EH (cell line): ENCODE measurements around the gene TBC1D14.

ENCODE experiments used
- DNase-seq: peaks from one replicate; pipeline ENCODE4 v3.0.0-alpha.2; 2015; ENCODE audit warnings: low read depth

TBC1D14 gene

DNA sequence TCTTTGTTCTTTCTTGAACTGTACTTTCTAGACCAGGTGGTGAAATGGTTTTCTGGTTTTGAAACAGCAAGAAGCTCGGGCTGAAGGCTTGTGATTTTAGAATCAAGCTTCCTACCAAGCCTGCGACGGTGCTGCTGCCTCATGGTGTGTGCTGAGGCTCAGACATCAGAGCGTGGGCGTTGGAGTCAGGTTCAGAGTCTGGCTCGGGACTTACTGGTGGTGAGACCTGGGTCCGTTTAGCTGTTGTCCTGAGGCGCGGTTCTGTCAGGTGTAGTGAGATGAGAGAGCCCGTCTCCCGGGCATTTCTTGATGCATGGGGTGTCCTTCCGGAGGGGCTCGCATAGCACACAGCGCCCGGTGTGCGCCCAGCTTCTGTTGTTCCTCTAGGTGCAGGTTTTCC, 113.9 kb downstream of the TBC1D14 start:
- no peak for DNase-seq

DNA sequence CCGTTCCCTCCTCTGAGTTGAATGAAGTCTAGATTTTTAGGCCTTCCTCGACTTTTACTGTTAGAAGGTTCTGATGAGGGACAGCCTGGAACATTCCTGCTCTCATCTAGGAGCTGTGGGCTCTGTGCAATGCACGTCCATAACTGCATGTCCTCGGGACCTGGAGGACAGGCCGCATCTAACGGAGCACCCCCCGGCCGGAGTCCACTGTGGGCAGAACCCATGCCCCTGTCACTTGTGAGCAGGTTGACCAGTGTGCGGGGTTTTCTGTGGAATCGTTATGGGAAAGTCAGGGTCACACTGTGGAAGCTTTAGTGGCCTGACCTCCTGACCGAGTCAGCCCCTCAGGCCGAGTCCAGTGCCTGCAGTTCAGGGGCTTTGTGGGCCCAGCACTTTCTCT, 114.3 kb downstream of the TBC1D14 start:
- no peak for DNase-seq

DNA sequence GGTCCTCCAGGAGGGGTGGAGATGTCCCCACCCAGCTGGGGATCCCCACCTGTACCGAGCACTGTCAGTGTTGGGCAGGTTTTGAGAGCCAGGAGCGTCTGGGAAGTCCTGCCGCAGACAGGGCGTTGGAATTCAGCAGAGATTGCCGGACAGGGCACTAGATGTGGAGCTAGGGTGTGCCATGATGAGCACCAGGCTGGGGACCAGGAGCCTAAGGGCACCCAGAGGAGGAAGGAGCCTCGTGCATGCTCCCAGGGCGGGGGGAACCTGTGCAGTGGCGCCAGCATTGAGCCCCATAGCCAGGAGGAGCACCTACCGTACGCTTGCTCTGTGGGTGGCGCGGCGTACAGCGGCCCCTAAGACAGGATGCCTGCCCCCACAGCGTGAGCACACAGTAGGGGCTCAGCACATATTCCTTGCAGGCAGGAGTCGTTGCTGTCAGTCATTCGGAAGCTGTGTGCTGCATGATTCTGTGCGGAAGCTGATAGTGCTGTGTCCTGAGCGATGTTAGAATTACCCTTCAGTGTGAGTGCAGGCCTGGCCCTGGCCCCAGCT, 114.8 kb downstream of the TBC1D14 start:
- no peak for DNase-seq

DNA sequence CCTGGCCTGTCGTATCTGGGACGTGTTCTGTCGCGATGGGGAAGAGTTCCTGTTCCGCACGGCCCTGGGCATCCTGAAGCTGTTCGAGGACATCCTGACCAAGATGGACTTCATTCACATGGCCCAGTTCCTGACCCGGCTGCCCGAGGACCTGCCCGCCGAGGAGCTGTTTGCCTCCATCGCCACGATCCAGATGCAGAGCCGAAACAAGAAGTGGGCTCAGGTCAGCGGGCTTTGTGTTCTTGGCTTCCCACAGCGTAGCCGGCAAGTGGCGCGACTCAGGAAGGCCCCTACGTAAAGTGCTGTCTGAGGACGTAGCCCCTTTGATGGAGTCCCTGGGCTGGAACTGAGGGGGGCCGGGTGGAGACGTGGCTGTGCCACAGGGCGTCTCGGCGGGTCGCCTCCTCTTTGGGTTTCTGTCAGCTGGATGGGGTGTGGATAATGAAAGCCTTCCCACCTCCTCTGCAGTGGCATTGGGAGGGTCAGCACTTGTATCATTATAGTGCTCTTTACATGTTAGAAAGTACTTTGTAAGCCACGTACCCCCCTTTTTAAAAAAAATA, 115.5 kb downstream of the TBC1D14 start:
- DNase-seq, result no peak

- no peak for DNase-seq
Measured at GRCh38 chr4:7026107-7026506, 116.5 kb downstream of the TBC1D14 start.

- no peak for DNase-seq
Measured at GRCh38 chr4:7027284-7027683, 117.7 kb downstream of the TBC1D14 start.

DNA sequence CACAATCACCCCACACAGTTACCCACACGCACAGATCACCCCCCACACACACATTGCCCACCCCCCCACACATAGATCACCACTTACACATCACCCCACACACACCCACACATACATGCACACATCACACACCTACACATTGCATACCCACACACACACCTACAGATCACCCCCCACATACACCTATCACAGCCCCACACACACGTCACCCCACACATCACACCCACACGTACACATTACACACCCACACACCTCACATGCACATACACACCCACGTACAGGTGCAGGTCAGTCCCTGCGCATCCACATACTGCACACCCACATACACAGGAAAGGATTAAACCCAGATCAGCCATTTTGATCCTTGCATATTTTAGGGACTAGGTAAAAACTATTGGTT, 118.3 kb downstream of the TBC1D14 start:
- no peak for DNase-seq

GRCh38 chr4:7029212-7029611, 119.6 kb downstream of the TBC1D14 start:
- no peak for DNase-seq

DNA sequence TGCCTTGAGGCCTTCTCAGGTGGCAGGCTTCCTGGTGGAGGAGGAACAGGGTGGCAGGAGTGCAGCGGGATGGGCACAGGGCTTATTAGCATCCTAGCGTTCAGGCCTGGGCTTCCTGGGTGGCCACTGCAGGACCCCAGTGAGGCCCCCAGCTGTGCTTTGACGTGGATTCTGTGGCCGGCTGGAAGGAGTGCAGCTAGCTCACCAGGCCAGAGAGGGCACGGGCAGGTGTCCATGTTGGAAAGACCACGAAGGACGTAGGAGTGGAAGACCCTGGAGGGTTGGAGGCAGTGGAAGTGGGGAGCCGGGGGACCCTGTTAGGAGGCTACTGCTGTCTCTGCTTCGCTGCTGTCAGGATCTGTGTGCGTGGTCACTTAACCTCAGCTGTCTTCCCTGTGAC, 120.3 kb downstream of the TBC1D14 start:
- DNase-seq, result no peak

GRCh38 chr4:7030856-7031255, 121.2 kb downstream of the TBC1D14 start:
- no peak for DNase-seq

GRCh38 chr4:7031558-7032449, 122.2 kb downstream of the TBC1D14 start:
- peak; percentile 7 for DNase-seq

DNA sequence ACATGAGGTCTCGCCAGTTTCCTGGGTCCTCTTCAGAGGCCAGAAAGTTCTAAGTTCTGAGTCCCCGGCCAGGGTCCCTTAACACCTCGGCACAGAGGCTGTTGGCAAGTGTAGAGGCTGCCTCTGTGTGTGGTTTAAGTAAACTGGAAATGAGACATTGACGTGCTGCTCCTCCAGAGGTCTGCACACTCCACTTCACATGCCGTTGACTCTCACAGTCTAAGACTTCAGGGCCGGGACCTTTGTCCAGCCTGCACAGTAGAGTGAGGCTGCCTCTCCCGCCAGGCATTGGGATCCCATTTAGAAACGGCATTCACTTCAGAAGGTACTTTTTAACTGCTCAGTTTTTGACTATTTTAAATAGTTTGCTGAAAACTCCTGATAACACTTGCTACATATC, 123.0 kb downstream of the TBC1D14 start:
- DNase-seq, result no peak

GRCh38 chr4:7034262-7035081, 124.8 kb downstream of the TBC1D14 start:
- peak; percentile 70 for DNase-seq

GRCh38 chr4:7037425-7037824, 127.8 kb downstream of the TBC1D14 start:
- no peak for DNase-seq

DNA sequence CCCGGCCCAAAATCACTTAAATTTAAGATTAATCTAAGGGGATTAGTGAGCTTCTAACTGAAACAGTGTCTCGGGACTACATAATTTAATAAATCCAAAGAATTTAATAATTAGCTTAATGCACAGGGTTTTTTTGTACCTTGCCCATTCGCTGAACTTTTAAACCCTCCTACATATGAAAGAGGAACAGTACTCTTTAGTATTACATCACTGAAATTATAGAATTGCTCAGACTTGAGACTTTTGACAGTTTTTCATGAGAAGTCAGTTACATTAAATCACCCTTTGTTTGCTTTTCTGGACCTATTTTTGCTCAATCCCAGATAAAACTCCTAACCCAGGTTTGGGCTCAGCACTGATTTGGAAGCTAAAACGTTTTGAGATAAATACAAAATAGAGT, 131.1 kb downstream of the TBC1D14 start:
- DNase-seq, result no peak

GRCh38 chr4:7041246-7041645, 131.6 kb downstream of the TBC1D14 start:
- no peak for DNase-seq

DNA sequence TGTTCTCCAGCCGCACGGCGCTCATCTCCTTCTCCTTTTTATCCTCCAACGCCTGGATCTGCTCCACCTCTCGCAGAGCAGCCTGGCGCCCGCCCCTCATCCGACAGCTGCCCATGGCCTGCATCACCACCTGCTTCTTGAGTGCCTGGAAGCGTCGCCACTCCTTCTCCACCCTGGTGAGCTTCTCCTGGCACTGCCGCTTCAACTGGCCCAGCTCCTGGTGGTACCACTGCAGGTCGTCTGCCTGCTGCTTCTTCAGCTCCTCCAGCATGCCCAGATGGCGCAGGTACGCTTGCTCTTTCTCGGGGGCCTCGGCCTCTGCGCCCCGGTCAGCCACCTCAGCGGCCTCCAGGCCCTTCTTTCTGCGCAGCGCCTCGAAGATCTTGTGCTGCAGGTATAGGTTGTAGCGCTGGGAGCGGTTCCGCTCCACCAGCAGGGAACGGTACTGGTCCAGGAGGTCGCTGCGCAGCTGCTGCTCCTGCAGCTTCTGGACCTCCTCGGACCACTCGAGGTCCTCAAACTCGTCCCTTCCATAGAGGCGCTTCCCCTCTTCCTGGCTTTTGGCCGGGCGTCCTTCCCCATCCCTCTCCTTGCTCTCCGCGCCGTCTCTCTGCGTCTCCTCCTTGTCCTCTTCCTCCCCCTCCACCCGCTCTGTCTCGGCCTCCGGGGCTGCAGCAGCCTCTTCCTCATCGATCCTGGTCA, 132.3 kb downstream of the TBC1D14 start:
- peak; percentile 24 for DNase-seq

DNA sequence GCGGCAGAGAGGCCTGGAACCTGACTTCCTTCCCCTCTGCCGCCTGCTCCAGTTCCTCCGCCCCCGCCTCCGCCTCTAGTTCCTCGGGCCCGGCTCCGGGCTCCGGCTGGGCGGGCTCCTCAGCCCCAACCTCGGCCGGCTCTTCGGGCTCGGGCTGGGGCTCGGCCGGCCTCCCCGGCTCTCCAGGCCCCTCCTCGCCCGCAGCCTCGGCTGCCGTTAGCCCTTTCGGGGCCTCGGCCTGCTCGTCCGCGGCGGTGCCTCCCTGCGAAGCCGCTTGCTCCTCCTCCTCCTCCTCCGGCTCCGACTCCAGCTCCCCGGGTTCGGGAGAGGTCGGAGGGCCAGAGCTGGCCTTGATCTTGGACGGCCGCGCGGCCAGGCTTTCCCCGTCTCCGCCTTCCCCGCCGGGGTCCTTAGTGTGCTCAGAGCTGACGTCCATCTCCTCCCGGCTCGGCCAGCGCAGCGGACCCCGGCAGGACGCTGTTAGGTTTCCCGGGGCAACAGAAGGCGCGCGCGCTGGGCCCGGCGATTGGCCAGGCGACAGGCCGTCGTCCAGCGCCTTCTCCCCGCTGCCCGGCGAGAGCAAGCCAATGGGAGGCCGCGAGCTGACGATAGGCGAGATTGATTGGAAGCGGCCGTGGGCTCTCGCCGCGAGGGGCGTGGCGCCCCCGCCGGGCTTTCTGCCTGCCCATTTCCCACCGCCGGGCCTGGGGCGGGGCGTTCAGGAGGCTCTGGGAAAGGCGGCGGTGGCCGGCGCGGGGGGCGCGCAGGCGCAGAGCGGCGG, 133.1 kb downstream of the TBC1D14 start:
- peak; percentile 98 for DNase-seq

GRCh38 chr4:7043284-7044136, 133.9 kb downstream of the TBC1D14 start, which contains the start of gene TADA2B:
Gene TADA2B, plus strand, starts transcription at chr4:7043372. Its CDS starts 208 bp downstream, at chr4:7043580.
- peak; percentile 63 for DNase-seq
